OCI-LY7 (cell line): ENCODE results near the gene EIF5A. TPM values are rescaled to one million over a fixed set of nuclear protein-coding genes. Genes with fewer than 3 reads are reported as not detected.

ENCODE experiments used
- BruUV-seq: library from RNA; stranded (reverse); fragments of 400-500 nt; replicated peaks from 2 replicates; lab custom pipeline; 2021; lab: Mats Ljungman, UMichigan
- CTCF ChIA-PET: fragments of 300-600 bp; sonication (Branson Sonifier 250); formaldehyde crosslinking; loops from one replicate; lab custom pipeline; 2022; ENCODE audit warnings: antibody characterized with exemption; ENCODE audit not compliant: unreplicated experiment; lab: Charles Lee
- POLR2A ChIA-PET: fragments of 300-600 bp; sonication (Branson Sonifier 250); formaldehyde crosslinking; loops from one replicate; lab custom pipeline; 2022; ENCODE audit warnings: antibody characterized with exemption; lab: Charles Lee
- DNase-seq: peaks from one replicate; pipeline ENCODE4 v3.0.0-alpha.2; 2015; ENCODE audit warnings: low spot score
- H2AFZ ChIP-seq: fragments of 200-600 bp; sonication (generic), shearing (Covaris generic); 2 replicates; pipeline ENCODE4 v1.6.1; 2014; ENCODE audit warnings: mild to moderate bottlenecking, antibody characterized with exemption, low read length, moderate library complexity
- H3K27ac ChIP-seq: fragments of 200-600 bp; sonication (generic); 2 replicates; pipeline ENCODE4 v1.5.1; 2014; ENCODE audit warnings: mixed run types, low read depth, mild to moderate bottlenecking, moderate library complexity, low read length, inconsistent platforms; ENCODE audit not compliant: poor library complexity, severe bottlenecking
- H3K36me3 ChIP-seq: fragments of 200-600 bp; sonication (generic); 2 replicates; pipeline ENCODE4 v1.6.1; 2014; ENCODE audit warnings: mild to moderate bottlenecking, antibody characterized with exemption, low read length, moderate library complexity, mixed read lengths; ENCODE audit not compliant: insufficient read depth
- H3K4me1 ChIP-seq: fragments of 200-600 bp; sonication (generic); 2 replicates; pipeline ENCODE4 v1.5.1; 2014; ENCODE audit warnings: mild to moderate bottlenecking, low read length; ENCODE audit not compliant: insufficient read depth, poor library complexity, severe bottlenecking
- H3K4me2 ChIP-seq: fragments of 200-600 bp; sonication (generic); 2 replicates; pipeline ENCODE4 v1.6.1; 2014; ENCODE audit warnings: mild to moderate bottlenecking, low read length
- H3K4me3 ChIP-seq: fragments of 200-600 bp; sonication (generic); 2 replicates; pipeline ENCODE4 v1.5.1; 2014; ENCODE audit warnings: mild to moderate bottlenecking, low read depth, low read length; ENCODE audit not compliant: poor library complexity, severe bottlenecking
- H3K79me2 ChIP-seq: fragments of 200-600 bp; sonication (generic); 2 replicates; pipeline ENCODE4 v1.6.1; 2016; ENCODE audit warnings: low read depth, mild to moderate bottlenecking, low read length, moderate library complexity, mixed read lengths; ENCODE audit not compliant: insufficient read depth
- H3K9me2 ChIP-seq: fragments of 200-600 bp; sonication (generic); 2 replicates; pipeline ENCODE4 v1.6.1; 2016; ENCODE audit warnings: mild to moderate bottlenecking, low read length, mixed read lengths; ENCODE audit not compliant: insufficient read depth
- H3K9me3 ChIP-seq: fragments of 200-600 bp; sonication (generic); 2 replicates; pipeline ENCODE4 v1.6.1; 2014; ENCODE audit warnings: mild to moderate bottlenecking, mixed run types, low read length, mixed read lengths
- H4K20me1 ChIP-seq: fragments of 200-600 bp; sonication (generic); 2 replicates; pipeline ENCODE4 v1.6.1; 2014; ENCODE audit warnings: mild to moderate bottlenecking, antibody characterized with exemption, low read length, moderate library complexity, mixed read lengths; ENCODE audit not compliant: insufficient read depth
- EZH2phosphoT487 ChIP-seq: fragments of 200-600 bp; sonication (generic); IDR thresholded peaks from 2 replicates; pipeline ENCODE4 v1.6.1; 2018; ENCODE audit warnings: low read depth, borderline replicate concordance, mild to moderate bottlenecking, mixed run types, antibody characterized with exemption, low read length, moderate library complexity, mixed read lengths
- intact Hi-C: fragments of 100-400 bp; cut with micrococcal nuclease; formaldehyde crosslinking; loops from one replicate; pipeline ENCODE4 v1.10.0; 2022; ENCODE audit not compliant: unreplicated experiment
- total RNA-seq, 2 experiments: library from RNA; depleted of rRNA in 1 of 2; stranded (reverse); fragments of >200 nt in 1 of 2; shearing (Covaris generic) in 1 of 2; gene quantifications; 2 replicates each; pipeline ENCODE4 v1.2.3, GENCODE V29; 2014 to 2022
- TF ChIP-seq, protein P1 (sequence below): fragments of 200-600 bp; sonication (generic); conservative IDR thresholded peaks from 2 replicates; pipeline ENCODE4 v1.5.1; 2014; ENCODE audit warnings: mild to moderate bottlenecking, antibody characterized with exemption, low read length, moderate library complexity, mixed read lengths

The EIF5A gene
- total RNA-seq, 2 experiments from 2014 or later = 491 to 803 TPM

GRCh38 chr17:7259555-7259889, 47.9 kb upstream of the EIF5A start:
- Histone ChIP-seq H3K27ac (no peak overlapping the region), H3K4me2 (no peak overlapping the region), H3K36me3 (peaks cover 43% of the 10 kb centered on the region), H3K4me3 (no peak overlapping the region), H3K9me2 (no peaks in the 10 kb centered on the region), H3K4me1 (peaks cover 17% of the 10 kb centered on the region), H4K20me1 (no peaks in the 10 kb centered on the region), H3K9me3 (no peaks in the 10 kb centered on the region), H3K79me2 (no peaks in the 10 kb centered on the region), H2AFZ (no peak overlapping the region)
- ChIA-PET POLR2A (interaction anchor here (0.6 kb wide), 1 partner anchor 17 kb away, joined by 7 read pairs; no protein-coding TSS in a partner anchor), CTCF (no interaction called here)
- no TSS peak for BruUV-seq
- TF ChIP-seq, protein P1, sequence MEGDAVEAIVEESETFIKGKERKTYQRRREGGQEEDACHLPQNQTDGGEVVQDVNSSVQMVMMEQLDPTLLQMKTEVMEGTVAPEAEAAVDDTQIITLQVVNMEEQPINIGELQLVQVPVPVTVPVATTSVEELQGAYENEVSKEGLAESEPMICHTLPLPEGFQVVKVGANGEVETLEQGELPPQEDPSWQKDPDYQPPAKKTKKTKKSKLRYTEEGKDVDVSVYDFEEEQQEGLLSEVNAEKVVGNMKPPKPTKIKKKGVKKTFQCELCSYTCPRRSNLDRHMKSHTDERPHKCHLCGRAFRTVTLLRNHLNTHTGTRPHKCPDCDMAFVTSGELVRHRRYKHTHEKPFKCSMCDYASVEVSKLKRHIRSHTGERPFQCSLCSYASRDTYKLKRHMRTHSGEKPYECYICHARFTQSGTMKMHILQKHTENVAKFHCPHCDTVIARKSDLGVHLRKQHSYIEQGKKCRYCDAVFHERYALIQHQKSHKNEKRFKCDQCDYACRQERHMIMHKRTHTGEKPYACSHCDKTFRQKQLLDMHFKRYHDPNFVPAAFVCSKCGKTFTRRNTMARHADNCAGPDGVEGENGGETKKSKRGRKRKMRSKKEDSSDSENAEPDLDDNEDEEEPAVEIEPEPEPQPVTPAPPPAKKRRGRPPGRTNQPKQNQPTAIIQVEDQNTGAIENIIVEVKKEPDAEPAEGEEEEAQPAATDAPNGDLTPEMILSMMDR = no peak
- TF ChIP-seq EZH2phosphoT487 = no peak
- DNase-seq = no peak
- intact Hi-C loops = no loop called here

- ChIA-PET POLR2A (no interaction called here), CTCF (no interaction called here)
- Histone ChIP-seq H2AFZ (no peak overlapping the region), H3K4me2 (no peak overlapping the region), H3K4me3 (no peak overlapping the region), H3K9me2 (no peaks in the 10 kb centered on the region), H3K36me3 (peaks cover 37% of the 10 kb centered on the region), H4K20me1 (no peaks in the 10 kb centered on the region), H3K79me2 (no peaks in the 10 kb centered on the region), H3K4me1 (peaks cover 17% of the 10 kb centered on the region), H3K27ac (no peak overlapping the region), H3K9me3 (no peaks in the 10 kb centered on the region)
- intact Hi-C loops = no loop called here
- BruUV-seq = no TSS peak
- no peak for DNase-seq
- TF ChIP-seq, protein P1 = no peak
- no peak for TF ChIP-seq EZH2phosphoT487
Observed at GRCh38 chr17:7260151-7260550, 47.3 kb upstream of the EIF5A start.

- Histone ChIP-seq H3K9me3 (no peaks in the 10 kb centered on the region), H3K36me3 (peaks cover 32% of the 10 kb centered on the region), H2AFZ (no peak overlapping the region), H3K4me1 (peaks cover 17% of the 10 kb centered on the region), H3K4me3 (no peak overlapping the region), H3K9me2 (no peaks in the 10 kb centered on the region), H3K4me2 (no peak overlapping the region; the same call in 1 of the 2 replicates), H3K27ac (no peak overlapping the region), H3K79me2 (no peaks in the 10 kb centered on the region), H4K20me1 (no peaks in the 10 kb centered on the region)
- TF ChIP-seq, protein P1 = no peak
- no peak for TF ChIP-seq EZH2phosphoT487
- no TSS peak for BruUV-seq
- POLR2A ChIA-PET = no interaction called here
- CTCF ChIA-PET = no interaction called here
- no peak for DNase-seq
- intact Hi-C loops = no loop called here
Observed at GRCh38 chr17:7260651-7261378, 46.6 kb upstream of the EIF5A start.
